ENCODE measurements around the gene SERPINB6.
"Not testable (repeated sequence)": the region's sequence is repeated elsewhere in the genome, so short reads cannot be mapped to it uniquely, and the experiment has no call there.

Gene SERPINB6

DNA sequence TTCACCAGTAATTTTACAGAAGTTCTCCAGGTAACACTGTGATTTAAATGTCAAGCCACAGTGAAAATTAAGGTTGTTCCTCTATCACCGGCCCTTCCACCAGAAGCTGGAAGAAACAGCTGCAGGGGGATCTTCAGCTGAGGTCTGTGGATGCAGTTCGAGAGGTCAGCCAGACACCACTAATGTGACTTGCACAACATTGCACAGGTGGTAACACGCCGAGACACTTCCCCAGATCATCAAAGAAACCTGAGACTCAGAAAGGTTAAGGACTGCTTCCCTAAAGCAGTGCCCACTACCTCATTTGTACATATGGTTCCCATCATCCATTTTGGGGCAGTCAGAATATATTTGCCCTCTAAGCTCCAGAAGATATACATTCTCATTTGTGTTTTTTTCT is 60.2 kb downstream of the SERPINB6 start:
- DNase-seq (ENCODE audit: low spot score) = no peak

DNA sequence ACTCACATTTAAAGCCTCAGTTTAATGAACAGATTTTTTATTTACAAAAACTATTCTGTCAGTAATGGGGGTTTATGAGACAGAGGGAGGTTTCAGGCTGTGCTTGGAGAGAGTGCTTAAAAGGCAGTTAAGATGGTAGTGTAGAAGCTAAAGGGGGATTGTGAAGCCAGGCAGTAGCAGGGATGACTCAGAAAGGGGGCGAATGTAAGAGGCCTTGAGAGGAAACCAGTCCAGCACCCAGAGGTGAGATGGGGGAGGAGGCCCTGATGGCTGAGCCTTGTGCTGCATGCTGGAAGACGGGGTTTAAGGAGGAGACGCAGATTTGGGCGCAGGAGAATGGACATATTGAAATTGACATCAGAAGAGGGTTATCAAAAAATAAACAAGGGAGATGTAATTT is 61.6 kb downstream of the SERPINB6 start:
- no peak for DNase-seq (ENCODE audit: low spot score)

DNA sequence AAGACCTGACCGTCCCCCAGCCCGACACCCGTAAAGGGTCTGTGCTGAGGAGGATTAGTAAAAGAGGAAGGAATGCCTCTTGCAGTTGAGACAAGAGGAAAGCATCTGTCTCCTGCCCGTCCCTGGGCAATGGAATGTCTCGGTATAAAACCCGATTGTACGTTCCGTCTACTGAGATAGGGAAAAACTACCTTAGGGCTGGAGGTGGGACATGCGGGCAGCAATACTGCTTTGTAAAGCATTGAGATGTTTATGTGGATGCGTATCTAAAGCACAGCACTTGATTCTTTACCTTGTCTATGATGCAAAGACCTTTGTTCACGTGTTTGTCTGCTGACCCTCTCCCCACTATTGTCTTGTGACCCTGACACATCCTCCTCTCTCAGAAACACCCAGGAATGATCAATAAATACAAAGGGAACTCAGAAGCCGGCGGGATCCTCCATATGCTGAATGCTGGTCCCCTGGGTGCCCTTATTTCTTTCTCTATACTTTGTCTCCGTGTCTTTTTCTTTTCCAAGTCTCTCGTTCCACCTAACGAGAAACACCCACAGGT is 62.2 kb downstream of the SERPINB6 start:
- not testable (repeated sequence) for DNase-seq (ENCODE audit: low spot score)

DNA sequence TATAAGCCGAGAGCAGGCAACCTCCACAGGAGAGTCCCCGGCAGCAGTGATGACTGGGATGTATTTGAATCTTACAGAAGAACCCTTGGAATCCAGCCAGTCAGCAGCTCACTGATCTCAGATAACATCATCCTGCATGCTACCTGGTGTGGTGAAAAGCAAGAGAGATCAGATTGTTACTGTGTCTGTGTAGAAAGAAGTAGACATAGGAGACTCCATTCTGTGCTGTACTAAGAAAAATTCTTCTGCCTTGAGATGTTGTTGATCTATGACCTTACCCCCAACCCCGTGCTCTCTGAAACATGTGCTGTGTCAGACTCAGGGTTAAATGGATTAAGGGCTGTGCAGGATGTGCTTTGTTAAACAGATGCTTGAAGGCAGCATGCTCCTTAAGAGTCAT is 62.9 kb downstream of the SERPINB6 start:
- DNase-seq (ENCODE audit: low spot score) = not testable (repeated sequence)

DNA sequence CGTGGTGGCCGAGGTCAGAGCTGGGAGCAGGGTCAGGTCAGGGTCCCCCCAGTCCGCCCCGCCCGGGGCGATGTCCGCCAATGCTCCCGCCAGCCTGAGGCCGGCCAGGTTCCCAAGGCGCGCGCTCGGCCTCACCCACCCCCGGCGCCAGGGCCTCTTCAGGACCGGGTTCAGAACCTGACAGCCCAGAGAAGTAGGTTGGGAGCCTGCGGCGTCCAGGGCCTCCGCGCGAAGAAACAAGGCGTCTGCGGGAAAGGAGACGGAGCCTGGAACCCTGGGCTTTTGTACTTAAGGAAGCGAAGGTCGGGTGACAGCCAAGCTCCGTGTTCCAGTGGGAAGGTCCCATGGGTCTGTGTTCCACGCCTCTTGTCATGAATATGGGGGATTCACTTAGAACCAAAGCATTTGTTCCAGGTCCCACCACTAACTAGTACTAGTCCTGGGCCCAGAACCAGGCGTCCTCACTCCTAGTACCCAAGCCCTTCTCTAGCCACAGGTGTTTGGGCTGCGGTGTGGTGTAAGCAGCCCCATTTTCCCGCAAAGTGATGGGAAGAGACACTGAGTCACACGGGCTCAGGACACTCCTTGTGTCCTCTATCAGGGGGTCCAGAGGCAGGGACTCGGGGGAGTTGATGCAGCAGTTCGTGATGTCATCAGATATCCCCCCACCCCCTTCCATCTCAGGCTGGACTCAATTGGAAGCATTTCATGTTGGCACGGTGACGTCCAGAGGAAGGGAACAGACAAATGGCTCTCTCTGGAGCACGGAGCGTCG is 67.8 kb downstream of the SERPINB6 start:
- not testable (repeated sequence) for DNase-seq (ENCODE audit: low spot score)

DNA sequence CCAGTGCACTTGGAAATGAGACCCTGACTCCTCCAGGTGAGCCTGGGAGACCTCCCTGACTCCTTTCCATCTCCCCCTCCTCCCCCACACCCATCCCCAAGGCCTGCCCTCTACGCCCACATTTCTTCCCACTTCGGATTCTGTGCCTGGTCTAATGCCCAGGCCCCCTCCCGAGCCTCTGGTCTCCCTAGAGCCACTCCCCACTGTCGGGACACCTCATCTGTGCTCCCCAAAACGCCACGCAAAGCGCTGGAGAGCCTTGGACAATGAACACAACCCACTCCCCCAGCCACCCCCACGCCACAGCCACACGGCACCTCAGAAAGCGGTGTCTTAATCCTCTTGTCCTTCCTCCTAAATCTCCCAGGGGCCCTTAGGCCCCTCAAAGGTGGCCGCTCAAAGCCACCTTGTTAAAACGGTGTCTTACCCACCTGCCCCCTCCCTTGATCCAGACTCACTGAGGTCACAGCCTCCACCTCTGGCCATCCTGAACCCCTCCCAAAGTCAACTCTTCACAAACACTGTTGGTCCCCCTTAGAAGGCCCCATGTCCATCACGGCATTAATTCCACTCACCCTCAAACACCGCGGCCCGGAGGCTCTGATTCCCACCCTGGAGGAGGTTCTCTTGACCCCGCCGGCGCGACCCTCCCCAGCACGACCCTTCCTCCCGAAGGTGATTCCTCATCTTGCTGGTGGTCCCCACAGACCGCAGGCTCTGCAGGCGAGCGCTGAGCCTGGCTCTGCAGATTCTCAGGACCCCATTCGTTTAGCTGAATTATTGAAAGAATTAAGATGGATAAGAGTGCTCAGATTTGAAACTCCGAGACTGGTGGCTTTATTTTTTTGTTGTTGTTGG is 69.5 kb downstream of the SERPINB6 start:
- DNase-seq (ENCODE audit: low spot score) = not testable (repeated sequence)

DNA sequence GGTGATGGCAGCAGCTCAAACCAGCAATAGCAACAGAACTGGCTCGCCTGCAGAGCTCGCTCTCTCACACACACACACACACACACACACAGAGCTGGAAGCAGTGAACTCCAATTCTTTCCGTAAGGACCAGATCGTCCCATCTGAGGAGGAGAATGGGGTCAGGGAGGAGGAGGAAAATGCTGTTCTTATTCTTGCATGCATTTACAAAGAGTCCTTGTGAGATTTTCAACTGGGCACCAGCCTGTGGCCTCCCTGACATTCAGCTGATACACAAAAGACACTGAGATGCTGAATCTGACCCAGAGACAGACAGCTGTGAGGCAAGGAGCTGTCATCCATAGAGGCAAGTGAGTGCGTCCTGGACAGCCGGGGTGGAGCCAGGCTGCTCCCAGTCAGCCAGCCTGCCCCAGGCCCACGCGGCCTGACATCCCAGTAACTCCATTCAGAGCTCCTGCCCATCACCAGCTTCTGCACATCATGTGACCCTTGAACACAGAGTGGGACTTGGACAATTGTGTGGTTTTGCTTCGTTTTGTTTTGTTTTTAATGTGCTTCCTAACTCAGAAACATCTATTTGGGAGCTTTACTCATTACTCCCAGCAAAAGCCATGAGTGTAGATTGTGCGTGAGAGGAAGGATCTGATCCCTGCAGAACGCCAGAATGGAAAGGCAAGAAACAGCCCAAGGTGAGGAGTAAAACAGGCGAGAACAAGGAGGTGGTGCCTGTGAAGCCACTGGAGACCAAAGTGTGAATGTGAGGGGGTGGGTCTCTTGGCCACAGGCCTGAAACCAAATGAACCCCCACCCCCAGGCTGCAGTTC is 70.3 kb downstream of the SERPINB6 start:
- no peak for DNase-seq (ENCODE audit: low spot score)

DNA sequence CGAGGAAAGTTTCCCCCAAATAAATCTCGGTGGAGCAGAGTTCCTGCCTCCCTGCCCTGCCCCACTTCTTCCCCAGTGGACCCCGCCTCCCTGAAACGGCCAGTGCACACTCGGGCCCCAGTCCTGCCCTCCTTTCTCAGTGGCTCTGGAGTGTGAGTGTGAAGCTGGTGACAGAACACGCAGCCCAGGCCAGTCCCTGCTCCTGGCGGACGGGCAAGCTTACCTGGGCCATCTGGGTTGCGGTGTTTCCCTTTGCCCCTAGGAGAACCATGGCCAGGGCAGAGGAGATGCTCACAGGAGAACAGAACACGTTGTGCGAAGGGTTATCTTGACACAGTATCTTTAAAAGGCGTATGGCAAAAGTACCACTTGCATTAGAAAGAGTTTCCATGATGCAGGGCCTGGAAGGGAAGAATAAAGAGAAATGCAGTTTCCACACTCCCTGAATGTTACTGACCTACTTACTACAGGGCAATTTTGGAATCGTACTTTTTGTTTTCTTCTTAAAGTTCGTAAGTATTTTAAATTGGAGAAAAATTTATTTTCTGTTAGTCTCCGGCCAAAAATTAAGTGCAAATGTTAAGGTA is 71.1 kb downstream of the SERPINB6 start:
- no peak for DNase-seq (ENCODE audit: low spot score)

DNA sequence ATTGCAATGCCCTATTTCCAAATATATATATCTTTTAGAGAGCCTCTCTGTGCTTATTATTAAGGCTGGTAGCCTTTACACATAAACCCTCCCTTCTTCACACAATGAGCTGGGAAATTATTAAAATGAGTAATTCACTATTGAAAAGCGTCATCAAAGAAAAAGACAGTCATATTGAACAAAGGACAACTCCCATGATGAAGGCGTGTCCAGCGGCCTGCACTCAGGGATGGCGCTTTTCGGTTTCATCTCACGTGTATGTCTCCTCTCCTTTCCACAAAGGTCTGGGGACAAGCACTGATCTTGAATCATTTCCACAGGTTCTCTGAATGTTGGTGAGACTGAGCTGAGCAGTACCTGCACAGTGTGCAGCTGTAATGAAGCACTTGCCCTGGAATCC is 71.8 kb downstream of the SERPINB6 start:
- DNase-seq (ENCODE audit: low spot score) = no peak
